ENCODE data around the gene GSKIP. TPM values are rescaled to one million over a fixed set of nuclear protein-coding genes. Genes with fewer than 3 reads are reported as not detected.

Gene GSKIP
- 26.0 and 27.3 TPM in 2 replicates for total RNA-seq
- long read RNA-seq, transcript GSKIP-205 (4 exons, 2,218 nt): major isoform, 211 of 241 reads
- long read RNA-seq, partial matches to known transcripts: 24 of 241 reads
- long read RNA-seq, other reads (novel, unspliced or antisense): 3 of 241 reads

- TF ChIP-seq, protein P1, sequence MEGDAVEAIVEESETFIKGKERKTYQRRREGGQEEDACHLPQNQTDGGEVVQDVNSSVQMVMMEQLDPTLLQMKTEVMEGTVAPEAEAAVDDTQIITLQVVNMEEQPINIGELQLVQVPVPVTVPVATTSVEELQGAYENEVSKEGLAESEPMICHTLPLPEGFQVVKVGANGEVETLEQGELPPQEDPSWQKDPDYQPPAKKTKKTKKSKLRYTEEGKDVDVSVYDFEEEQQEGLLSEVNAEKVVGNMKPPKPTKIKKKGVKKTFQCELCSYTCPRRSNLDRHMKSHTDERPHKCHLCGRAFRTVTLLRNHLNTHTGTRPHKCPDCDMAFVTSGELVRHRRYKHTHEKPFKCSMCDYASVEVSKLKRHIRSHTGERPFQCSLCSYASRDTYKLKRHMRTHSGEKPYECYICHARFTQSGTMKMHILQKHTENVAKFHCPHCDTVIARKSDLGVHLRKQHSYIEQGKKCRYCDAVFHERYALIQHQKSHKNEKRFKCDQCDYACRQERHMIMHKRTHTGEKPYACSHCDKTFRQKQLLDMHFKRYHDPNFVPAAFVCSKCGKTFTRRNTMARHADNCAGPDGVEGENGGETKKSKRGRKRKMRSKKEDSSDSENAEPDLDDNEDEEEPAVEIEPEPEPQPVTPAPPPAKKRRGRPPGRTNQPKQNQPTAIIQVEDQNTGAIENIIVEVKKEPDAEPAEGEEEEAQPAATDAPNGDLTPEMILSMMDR (IDR thresholded peaks at IDR 0.05; ENCODE audit: unreplicated experiment): no peak
- no peaks in the 10 kb centered on the region for H3K27me3 Mint-ChIP-seq
- peaks cover 6% of the 10 kb centered on the region for H3K36me3 Mint-ChIP-seq (ENCODE audit: insufficient read depth)
- peaks cover 40% of the 10 kb centered on the region for H3K4me1 Mint-ChIP-seq (ENCODE audit: low read depth)
- H3K4me3 Mint-ChIP-seq (ENCODE audit: low read depth): peak within 1 kb of the TSS; percentile 87
- H3K9me3 Mint-ChIP-seq (ENCODE audit: low read depth): no peaks in the 10 kb centered on the region
- H3K27ac Mint-ChIP-seq: peak within 1 kb of the TSS; percentile 97
- peak; percentile 95 for DNase-seq (ENCODE audit: low spot score, unreplicated experiment)
Observed at GRCh38 chr14:96362965-96363750, at the start of gene GSKIP, which contains the start of gene ATG2B. Gene GSKIP (plus strand): TSS chr14:96363526. CDS start chr14:96382248, 18,722 bp downstream. Gene ATG2B (minus strand): TSS chr14:96363341. CDS start chr14:96362976, 365 bp downstream.

DNA sequence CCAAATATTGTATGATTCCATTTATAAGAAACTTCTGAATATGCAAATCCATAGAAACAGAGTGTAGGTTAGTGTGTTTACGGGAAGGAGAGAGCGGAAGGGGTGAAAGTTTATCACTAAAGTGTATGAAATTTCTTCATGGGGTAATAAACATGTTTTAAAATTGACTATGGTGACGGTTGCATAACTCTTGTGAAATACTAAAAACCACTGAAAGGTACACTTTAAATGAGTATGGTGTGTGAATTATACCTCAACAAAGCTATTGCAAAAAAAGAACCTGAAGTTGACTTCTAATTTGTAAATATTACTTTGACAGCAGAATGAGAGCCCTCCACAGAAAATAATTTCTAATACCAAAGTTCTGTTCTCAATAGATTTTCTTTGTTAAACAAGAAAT lies 47.2 kb upstream of the GSKIP start:
- H3K4me3 Mint-ChIP-seq (ENCODE audit: low read depth): no peak overlapping the region
- H3K4me1 Mint-ChIP-seq (ENCODE audit: low read depth): no peaks in the 10 kb centered on the region
- TF ChIP-seq, protein P1 (IDR thresholded peaks at IDR 0.05; ENCODE audit: unreplicated experiment): no peak
- H3K27ac Mint-ChIP-seq: no peak overlapping the region
- H3K36me3 Mint-ChIP-seq (ENCODE audit: insufficient read depth): peaks cover 24% of the 10 kb centered on the region
- DNase-seq (ENCODE audit: low spot score, unreplicated experiment): no peak
- H3K27me3 Mint-ChIP-seq: no peaks in the 10 kb centered on the region
- H3K9me3 Mint-ChIP-seq (ENCODE audit: low read depth): no peaks in the 10 kb centered on the region

GRCh38 chr14:96318836-96319235 lies 44.5 kb upstream of the GSKIP start:
- Mint-ChIP-seq H3K9me3 (ENCODE audit: low read depth) (no peaks in the 10 kb centered on the region), H3K4me1 (ENCODE audit: low read depth) (no peaks in the 10 kb centered on the region), H3K4me3 (ENCODE audit: low read depth) (no peak overlapping the region), H3K27me3 (no peaks in the 10 kb centered on the region), H3K36me3 (ENCODE audit: insufficient read depth) (peaks cover 22% of the 10 kb centered on the region), H3K27ac (no peak overlapping the region)
- TF ChIP-seq, protein P1 (IDR thresholded peaks at IDR 0.05; ENCODE audit: unreplicated experiment): no peak
- no peak for DNase-seq (ENCODE audit: low spot score, unreplicated experiment)

- Mint-ChIP-seq H3K4me3 (ENCODE audit: low read depth) (no peak overlapping the region), H3K36me3 (ENCODE audit: insufficient read depth) (peaks cover 14% of the 10 kb centered on the region), H3K9me3 (ENCODE audit: low read depth) (no peaks in the 10 kb centered on the region), H3K4me1 (ENCODE audit: low read depth) (no peaks in the 10 kb centered on the region), H3K27ac (no peak overlapping the region), H3K27me3 (no peaks in the 10 kb centered on the region)
- DNase-seq (ENCODE audit: low spot score, unreplicated experiment): no peak
- TF ChIP-seq, protein P1 (IDR thresholded peaks at IDR 0.05; ENCODE audit: unreplicated experiment): no peak
Observed at GRCh38 chr14:96320605-96321004, 42.7 kb upstream of the GSKIP start.

DNA sequence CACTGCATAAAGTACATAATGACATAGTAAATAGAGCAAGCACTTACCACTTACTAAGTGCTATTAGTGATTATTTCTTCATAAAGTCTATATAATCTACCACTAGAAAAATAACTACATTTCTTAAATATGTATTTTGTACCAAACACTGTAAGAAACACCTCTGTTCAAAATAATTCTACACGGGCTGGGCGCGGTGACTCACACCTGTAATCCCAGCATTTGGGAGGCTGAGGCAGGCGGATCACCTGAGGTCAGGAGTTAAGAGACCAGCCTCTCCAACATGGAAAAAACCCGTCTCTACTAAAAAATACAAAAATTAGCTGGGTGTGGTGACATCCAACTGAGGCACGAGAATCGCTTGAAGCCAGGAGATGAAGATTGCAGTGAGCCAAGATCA lies 39.1 kb upstream of the GSKIP start:
- Mint-ChIP-seq H3K4me3 (ENCODE audit: low read depth) (no peak overlapping the region), H3K36me3 (ENCODE audit: insufficient read depth) (peaks cover 7% of the 10 kb centered on the region), H3K27ac (no peak overlapping the region), H3K9me3 (ENCODE audit: low read depth) (no peaks in the 10 kb centered on the region), H3K4me1 (ENCODE audit: low read depth) (no peaks in the 10 kb centered on the region), H3K27me3 (no peaks in the 10 kb centered on the region)
- no peak for DNase-seq (ENCODE audit: low spot score, unreplicated experiment)
- TF ChIP-seq, protein P1 (IDR thresholded peaks at IDR 0.05; ENCODE audit: unreplicated experiment): no peak
